GM12878 (cell line): ENCODE measurements around the gene NBEAL1. TPM values are rescaled to one million over a fixed set of nuclear protein-coding genes. Genes with fewer than 3 reads are reported as not detected.

ENCODE experiments used
- ATAC-seq: fragments of 200-7000 bp; cut with Tn5 transposase; 3 replicates; pipeline ENCODE4 v1.9.1; 2020; ENCODE audit warnings: mild to moderate bottlenecking, moderate library complexity
- BruUV-seq: library from RNA; stranded (reverse); fragments of 400-500 nt; replicated peaks from 2 replicates; lab custom pipeline; 2021; lab: Mats Ljungman, UMichigan
- CTCF ChIA-PET: fragments of 300-600 bp; sonication (Branson Sonifier 250); formaldehyde crosslinking; extraction: SDS; loops from one replicate; lab custom pipeline; 2021; ENCODE audit warnings: inconsistent platforms; lab: Yijun Ruan, JAX
- POLR2A ChIA-PET: fragments of 350-600 bp; formaldehyde crosslinking; extraction: SDS; loops from one replicate; lab custom pipeline; 2021; ENCODE audit warnings: inconsistent platforms; lab: Charles Lee
- RAD21 ChIA-PET: fragments of 300-600 bp; sonication (Branson Sonifier 250); formaldehyde crosslinking; loops from one replicate; lab custom pipeline; 2023; ENCODE audit warnings: antibody characterized with exemption; ENCODE audit not compliant: unreplicated experiment; lab: Charles Lee
- SMC1A ChIA-PET: fragments of 300-600 bp; sonication (Branson Sonifier 250); formaldehyde crosslinking; loops from one replicate; lab custom pipeline; 2023; ENCODE audit not compliant: unreplicated experiment, uncharacterized antibody; lab: Charles Lee
- DNase-seq: peaks from one replicate; pipeline ENCODE4 v3.0.0-alpha.2; 2011; ENCODE audit warnings: low read depth, low spot score
- FAIRE-seq: peaks from 3 replicates; lab custom pipeline; 2011; peaks lifted over from hg19 to GRCh38; lab: Jason Lieb, UNC
- H2AFZ ChIP-seq: 2 replicates; pipeline ENCODE4 v1.6.0; 2011; ENCODE audit warnings: low read depth, low read length, control low read depth; ENCODE audit not compliant: control insufficient read depth
- H3K27ac ChIP-seq: 2 replicates; pipeline ENCODE4 v1.5.1; 2011; ENCODE audit warnings: control low read depth; ENCODE audit not compliant: control insufficient read depth, insufficient read depth
- H3K27me3 ChIP-seq, 2 experiments: replicated peaks in 1 of 2; 2 replicates each; pipeline versions ENCODE4 v1.6.0 to v1.6.1; 2011; ENCODE audit warnings: low read length in 1 of 2; ENCODE audit not compliant: control insufficient read depth in 2 of 2, insufficient read depth in 2 of 2
- H3K36me3 ChIP-seq, 2 experiments: 2 replicates each; pipeline ENCODE4 v1.5.1; 2011; ENCODE audit warnings: low read length in 1 of 2; ENCODE audit not compliant: control insufficient read depth in 2 of 2, insufficient read depth in 2 of 2
- H3K4me1 ChIP-seq: 2 replicates; pipeline ENCODE4 v1.6.1; 2011; ENCODE audit warnings: mild to moderate bottlenecking, low read length, moderate library complexity, mixed read lengths; ENCODE audit not compliant: control insufficient read depth, insufficient read depth
- H3K4me2 ChIP-seq: 2 replicates; pipeline ENCODE4 v1.6.0; 2011; ENCODE audit warnings: control low read depth; ENCODE audit not compliant: control insufficient read depth, insufficient read depth
- H3K4me3 ChIP-seq: fragments of 200-600 bp; sonication (generic); 2 replicates; pipeline ENCODE4 v1.5.1; 2016
- H3K79me2 ChIP-seq: 2 replicates; pipeline ENCODE4 v1.6.0; 2011; ENCODE audit warnings: low read length; ENCODE audit not compliant: control insufficient read depth, insufficient read depth
- H3K9ac ChIP-seq: 2 replicates; pipeline ENCODE4 v1.8.0; 2011; ENCODE audit warnings: low read length, control low read depth, mixed read lengths; ENCODE audit not compliant: control insufficient read depth, insufficient read depth
- H3K9me3 ChIP-seq: replicated peaks from 3 replicates; pipeline ENCODE4 v1.5.1; 2011; ENCODE audit warnings: mild to moderate bottlenecking, low read length; ENCODE audit not compliant: control insufficient read depth, insufficient read depth
- H4K20me1 ChIP-seq: 2 replicates; pipeline ENCODE4 v1.6.0; 2011; ENCODE audit not compliant: control insufficient read depth, insufficient read depth
- BCL11A ChIP-seq: IDR thresholded peaks from 2 replicates; pipeline ENCODE4 v1.6.1; 2011; ENCODE audit warnings: low read depth, low read length
- FOXK2 ChIP-seq: fragments of 450-650 bp; IDR thresholded peaks from 2 replicates; pipeline ENCODE4 v1.6.1; 2017; ENCODE audit warnings: mild to moderate bottlenecking, moderate library complexity
- IRF4 ChIP-seq: IDR thresholded peaks from 2 replicates; pipeline ENCODE4 v1.6.1; 2011; ENCODE audit warnings: low read depth, low read length
- MTA3 ChIP-seq: IDR thresholded peaks from 2 replicates; pipeline ENCODE4 v1.6.1; 2012; ENCODE audit warnings: low read length, inconsistent platforms, borderline replicate concordance
- POLR2AphosphoS5 ChIP-seq: IDR thresholded peaks from 2 replicates; pipeline ENCODE4 v1.6.1; 2011; ENCODE audit warnings: mild to moderate bottlenecking, low read length, inconsistent platforms
- POU2F2 ChIP-seq: IDR thresholded peaks from 3 replicates; pipeline ENCODE4 v1.6.1; 2011; ENCODE audit warnings: low read depth, mild to moderate bottlenecking, low read length, borderline replicate concordance
- RB1 ChIP-seq: fragments of 450-650 bp; formaldehyde crosslinking; IDR thresholded peaks from 2 replicates; pipeline ENCODE4 v1.6.1; 2017; ENCODE audit warnings: mild to moderate bottlenecking, borderline replicate concordance
- RBBP5 ChIP-seq: fragments of 200-600 bp; sonication (generic); conservative IDR thresholded peaks from 2 replicates; pipeline ENCODE4 v1.6.1; 2016
- RELA ChIP-seq: fragments of 450-650 bp; IDR thresholded peaks from 2 replicates; pipeline ENCODE4 v1.8.0; 2014; ENCODE audit warnings: borderline replicate concordance; ENCODE audit not compliant: partially characterized antibody
- RFX5 ChIP-seq: IDR thresholded peaks from 2 replicates; pipeline ENCODE4 v1.6.1; 2011; ENCODE audit warnings: low read depth, low read length, improper control_type of control experiment
- SUZ12 ChIP-seq: fragments of 200-600 bp; sonication (generic); IDR thresholded peaks from one replicate; pipeline ENCODE4 v1.6.1; 2018; ENCODE audit warnings: antibody characterized with exemption, mild to moderate bottlenecking; ENCODE audit not compliant: unreplicated experiment
- TAF1 ChIP-seq: IDR thresholded peaks from 2 replicates; pipeline ENCODE4 v1.6.1; 2011; ENCODE audit warnings: mild to moderate bottlenecking, low read depth, low read length, borderline replicate concordance
- TARDBP ChIP-seq: IDR thresholded peaks from 2 replicates; pipeline ENCODE4 v1.6.1; 2016; ENCODE audit warnings: borderline replicate concordance
- WGBS: methylation state at CpG from one replicate; pipeline ENCODE4 v1.1.6; 2016; ENCODE audit warnings: low lambda C conversion rate; ENCODE audit not compliant: insufficient replicate concordance, insufficient coverage; ENCODE audit errors: missing lambda C conversion rate; 5-methylcytosine and 5-hydroxymethylcytosine counted together
- in situ Hi-C: fragments of 300-500 bp; cut with MboI; formaldehyde crosslinking; loops from 9 replicates; pipeline ENCODE4 v1.14.3; 2018; ENCODE audit warnings: mixed read lengths
- intact Hi-C: fragments of 100-400 bp; cut with micrococcal nuclease; formaldehyde crosslinking; loops from one replicate; pipeline ENCODE4 v1.14.2; 2022; ENCODE audit not compliant: unreplicated experiment
- polyA plus RNA-seq, 11 experiments: library from polyadenylated mRNA; depleted of rRNA in 4 of 11; unstranded in 6 of 11; stranded (reverse) in 5 of 11; fragments of >200 nt; fragmentation: Nextera tagmentation in 4 of 11; fragmentation: Illumina TruSeq in 1 of 11; extraction: Ambion mirVana in 4 of 11; extraction: Trizol in 1 of 11; gene quantifications; 1 replicate in 1 of 11; 2 replicates in 10 of 11; pipeline versions ENCODE4 v1.2.1 to v1.2.3, GENCODE V29; 2011 to 2016; ENCODE audit warnings: inconsistent platforms in 2 of 11, missing spikeins in 2 of 11, low read depth in 1 of 11
- total RNA-seq, 4 experiments: library from RNA; depleted of rRNA in 3 of 4; stranded (reverse); fragments of >200 nt in 3 of 4; fragmentation: Illumina TruSeq in 1 of 4; extraction: Trizol in 1 of 4; gene quantifications; 2 replicates each; pipeline versions ENCODE4 v1.2.1 to v1.2.3, GENCODE V29; 2013 to 2021
- TF ChIP-seq, protein P1 (sequence below): fragments of 450-650 bp; IDR thresholded peaks from 2 replicates; pipeline ENCODE4 v1.6.1; 2017; ENCODE audit warnings: low read depth, mild to moderate bottlenecking, moderate library complexity
- TF ChIP-seq, protein P2 (sequence below): fragments of 450-650 bp; IDR thresholded peaks from 2 replicates; pipeline ENCODE4 v1.6.1; 2017; ENCODE audit warnings: mild to moderate bottlenecking

Gene NBEAL1
- total and polyA plus RNA-seq, 10 of the 15 experiments (the other 5 are each of a cell fraction or from before 2014, with no cell fraction given), result 1.9 to 16.1 (median 7.2) TPM

DNA sequence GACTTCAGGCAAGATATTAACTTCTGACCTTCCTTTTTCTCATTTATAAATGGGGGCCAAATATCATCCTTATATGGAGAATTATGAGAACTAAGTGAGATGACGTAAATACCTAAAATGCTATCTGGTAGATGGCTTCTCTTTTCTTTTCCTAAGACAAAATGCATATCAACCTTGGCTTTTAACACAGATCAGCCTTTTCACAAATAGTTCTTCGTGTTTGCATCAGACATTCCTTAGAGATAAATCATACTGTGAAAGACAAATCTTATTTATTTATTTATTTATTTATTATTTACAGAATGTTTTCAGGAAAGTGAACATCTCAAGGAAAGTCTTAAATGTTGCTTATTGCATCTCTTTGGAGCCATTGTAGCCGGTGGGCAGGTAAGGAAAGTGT is 62.8 kb downstream of the NBEAL1 start:
- H3K4me3 ChIP-seq, result no peak overlapping the region
- RAD21 ChIA-PET, result no interaction called here
- TF ChIP-seq TAF1, result no peak
- no peak for TF ChIP-seq RBBP5
- no peak for TF ChIP-seq SUZ12
- TF ChIP-seq RELA, result no peak
- TF ChIP-seq MTA3, result no peak
- TF ChIP-seq RB1, result no peak
- no peak for TF ChIP-seq POLR2AphosphoS5
- no peak for TF ChIP-seq IRF4
- H3K27me3 ChIP-seq, result no peaks in the 10 kb centered on the region
- SMC1A ChIA-PET, result no interaction called here
- FAIRE-seq (no peak), ATAC-seq (no peak), DNase-seq (no peak)
- intact Hi-C loops (no loop called here), in situ Hi-C loops (no loop called here)
- no peaks in the 10 kb centered on the region for H3K36me3 ChIP-seq
- H3K79me2 ChIP-seq, result no peaks in the 10 kb centered on the region
- no peak overlapping the region for H3K4me2 ChIP-seq
- CTCF ChIA-PET, result no interaction called here
- POLR2A ChIA-PET, result interaction anchor here (0.6 kb wide), 1 partner anchor 283 kb away, joined by 3 read pairs; no protein-coding TSS in a partner anchor
- no peaks in the 10 kb centered on the region for H3K4me1 ChIP-seq
- no peaks in the 10 kb centered on the region for H4K20me1 ChIP-seq
- H3K9ac ChIP-seq, result no peak overlapping the region
- WGBS, result 98% methylated on average over 3 of the region's 3 CpGs
- H2AFZ ChIP-seq, result no peak overlapping the region
- BruUV-seq, result no TSS peak
- no peak overlapping the region for H3K27ac ChIP-seq
- no peaks in the 10 kb centered on the region for H3K9me3 ChIP-seq

DNA sequence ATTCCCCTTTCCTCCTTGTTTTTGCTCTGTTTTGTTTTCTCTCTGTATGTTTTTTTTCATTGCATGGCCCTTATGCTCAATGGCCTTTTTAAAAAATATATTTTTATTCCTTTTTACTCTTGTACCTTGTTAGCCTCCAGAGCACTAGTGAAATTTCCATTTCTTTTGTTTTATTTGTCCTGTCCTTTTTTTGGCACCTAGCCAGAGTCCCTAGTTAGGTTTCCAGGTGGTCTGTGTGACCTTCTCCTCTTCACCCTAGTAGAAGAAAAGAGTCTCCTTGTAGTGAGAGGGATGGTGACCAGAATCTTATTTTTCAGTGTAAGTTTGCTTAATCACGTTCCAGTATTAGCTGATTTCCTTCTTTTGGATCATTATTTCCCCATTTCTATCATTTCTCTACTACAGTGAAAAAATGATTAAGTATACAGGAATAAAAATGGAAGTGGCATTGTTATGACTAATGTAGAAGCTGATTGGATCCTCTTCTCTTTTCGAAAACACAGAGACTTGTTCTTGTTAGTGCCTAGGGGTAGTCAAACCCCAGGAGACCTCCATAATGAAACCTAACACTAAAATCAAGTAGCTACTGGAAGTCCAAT is 65.9 kb downstream of the NBEAL1 start:
- FAIRE-seq, result no peak

More for the DNA sequence above, 65.9 kb downstream of the NBEAL1 start:
- WGBS, result 95% methylated on average over 2 of the region's 2 CpGs
- ATAC-seq, result no peak
- Histone ChIP-seq H3K27ac (no peak overlapping the region), H2AFZ (no peak overlapping the region), H3K9me3 (no peaks in the 10 kb centered on the region), H3K4me1 (no peaks in the 10 kb centered on the region), H3K9ac (no peak overlapping the region), H3K27me3 (no peaks in the 10 kb centered on the region), H3K79me2 (no peaks in the 10 kb centered on the region), H3K4me2 (no peak overlapping the region), H3K4me3 (no peak overlapping the region), H4K20me1 (no peaks in the 10 kb centered on the region), H3K36me3 (no peaks in the 10 kb centered on the region)
- no TSS peak for BruUV-seq
- CTCF ChIA-PET, result no interaction called here
- intact Hi-C loops, result no loop called here
- TF ChIP-seq TARDBP (no peak), FOXK2 (no peak), BCL11A (no peak), POU2F2 (no peak), RFX5 (no peak), POLR2AphosphoS5 (no peak)
- TF ChIP-seq, protein P1, sequence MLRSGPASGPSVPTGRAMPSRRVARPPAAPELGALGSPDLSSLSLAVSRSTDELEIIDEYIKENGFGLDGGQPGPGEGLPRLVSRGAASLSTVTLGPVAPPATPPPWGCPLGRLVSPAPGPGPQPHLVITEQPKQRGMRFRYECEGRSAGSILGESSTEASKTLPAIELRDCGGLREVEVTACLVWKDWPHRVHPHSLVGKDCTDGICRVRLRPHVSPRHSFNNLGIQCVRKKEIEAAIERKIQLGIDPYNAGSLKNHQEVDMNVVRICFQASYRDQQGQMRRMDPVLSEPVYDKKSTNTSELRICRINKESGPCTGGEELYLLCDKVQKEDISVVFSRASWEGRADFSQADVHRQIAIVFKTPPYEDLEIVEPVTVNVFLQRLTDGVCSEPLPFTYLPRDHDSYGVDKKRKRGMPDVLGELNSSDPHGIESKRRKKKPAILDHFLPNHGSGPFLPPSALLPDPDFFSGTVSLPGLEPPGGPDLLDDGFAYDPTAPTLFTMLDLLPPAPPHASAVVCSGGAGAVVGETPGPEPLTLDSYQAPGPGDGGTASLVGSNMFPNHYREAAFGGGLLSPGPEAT, result no peak
- TF ChIP-seq, protein P2, sequence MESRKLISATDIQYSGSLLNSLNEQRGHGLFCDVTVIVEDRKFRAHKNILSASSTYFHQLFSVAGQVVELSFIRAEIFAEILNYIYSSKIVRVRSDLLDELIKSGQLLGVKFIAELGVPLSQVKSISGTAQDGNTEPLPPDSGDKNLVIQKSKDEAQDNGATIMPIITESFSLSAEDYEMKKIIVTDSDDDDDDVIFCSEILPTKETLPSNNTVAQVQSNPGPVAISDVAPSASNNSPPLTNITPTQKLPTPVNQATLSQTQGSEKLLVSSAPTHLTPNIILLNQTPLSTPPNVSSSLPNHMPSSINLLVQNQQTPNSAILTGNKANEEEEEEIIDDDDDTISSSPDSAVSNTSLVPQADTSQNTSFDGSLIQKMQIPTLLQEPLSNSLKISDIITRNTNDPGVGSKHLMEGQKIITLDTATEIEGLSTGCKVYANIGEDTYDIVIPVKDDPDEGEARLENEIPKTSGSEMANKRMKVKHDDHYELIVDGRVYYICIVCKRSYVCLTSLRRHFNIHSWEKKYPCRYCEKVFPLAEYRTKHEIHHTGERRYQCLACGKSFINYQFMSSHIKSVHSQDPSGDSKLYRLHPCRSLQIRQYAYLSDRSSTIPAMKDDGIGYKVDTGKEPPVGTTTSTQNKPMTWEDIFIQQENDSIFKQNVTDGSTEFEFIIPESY, result no peak
- DNase-seq, result no peak
- POLR2A ChIA-PET, result no interaction called here
- RAD21 ChIA-PET, result no interaction called here
- SMC1A ChIA-PET, result interaction anchor here (0.8 to 1.4 kb wide), 2 partner anchors 12 to 203 kb away, joined by 3 to 4 read pairs; no protein-coding TSS in a partner anchor
- in situ Hi-C loops, result no loop called here
